ENCODE measurements around the gene CDC42. TPM values are rescaled to one million over a fixed set of nuclear protein-coding genes. Genes with fewer than 3 reads are reported as not detected.

CDC42 gene
- total RNA-seq, 6 experiments from 2014 or later = 74.4 to 128 (median 95.9) TPM

DNA sequence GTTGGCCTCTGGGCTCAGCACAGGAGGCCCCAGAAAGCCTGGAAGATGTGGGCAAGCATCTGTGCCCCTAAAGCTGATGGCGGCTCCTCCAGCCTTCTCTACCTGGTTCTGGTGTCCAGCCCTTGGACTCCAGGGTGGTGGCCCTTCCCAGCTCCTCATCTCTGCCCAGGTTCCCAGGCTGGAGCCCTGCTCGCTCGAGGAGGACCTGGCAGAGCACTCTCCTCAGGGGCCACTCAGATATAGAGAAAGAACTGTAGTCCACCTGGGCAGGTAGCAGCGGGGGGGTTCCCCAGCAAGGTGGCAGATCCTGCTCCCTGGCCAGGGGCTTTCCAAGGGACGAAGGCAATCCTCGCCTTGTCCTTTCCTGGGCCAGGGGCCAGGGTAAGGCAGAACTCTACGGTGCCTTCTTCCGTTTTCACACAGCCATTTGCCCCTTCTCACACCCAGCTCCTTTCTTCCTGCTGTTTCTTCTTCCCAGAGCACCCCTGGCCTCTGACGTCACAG is 71.4 kb downstream of the CDC42 start:
- no peak overlapping the region for H3K27ac ChIP-seq
- no peak overlapping the region for H3K4me3 ChIP-seq
- no peaks in the 10 kb centered on the region for H3K36me3 ChIP-seq
- DNase-seq = peak in 1 of 3 donors; percentile 37
- TF ChIP-seq CTCF (IDR thresholded peaks at IDR 0.05) = no peak
- no peak for TF ChIP-seq POLR2A (IDR thresholded peaks at IDR 0.05)
- no peaks in the 10 kb centered on the region for H3K4me1 ChIP-seq
- H3K27me3 ChIP-seq = no peaks in the 10 kb centered on the region
- 63% methylated on average over 2 of the region's 9 CpGs for WGBS (ENCODE audit: insufficient coverage, low coverage, low lambda C conversion rate, missing lambda C conversion rate)
- intact Hi-C loops (cut with DNase I) = no loop called here
- H3K9me3 ChIP-seq = no peaks in the 10 kb centered on the region
- ATAC-seq = no peak

DNA sequence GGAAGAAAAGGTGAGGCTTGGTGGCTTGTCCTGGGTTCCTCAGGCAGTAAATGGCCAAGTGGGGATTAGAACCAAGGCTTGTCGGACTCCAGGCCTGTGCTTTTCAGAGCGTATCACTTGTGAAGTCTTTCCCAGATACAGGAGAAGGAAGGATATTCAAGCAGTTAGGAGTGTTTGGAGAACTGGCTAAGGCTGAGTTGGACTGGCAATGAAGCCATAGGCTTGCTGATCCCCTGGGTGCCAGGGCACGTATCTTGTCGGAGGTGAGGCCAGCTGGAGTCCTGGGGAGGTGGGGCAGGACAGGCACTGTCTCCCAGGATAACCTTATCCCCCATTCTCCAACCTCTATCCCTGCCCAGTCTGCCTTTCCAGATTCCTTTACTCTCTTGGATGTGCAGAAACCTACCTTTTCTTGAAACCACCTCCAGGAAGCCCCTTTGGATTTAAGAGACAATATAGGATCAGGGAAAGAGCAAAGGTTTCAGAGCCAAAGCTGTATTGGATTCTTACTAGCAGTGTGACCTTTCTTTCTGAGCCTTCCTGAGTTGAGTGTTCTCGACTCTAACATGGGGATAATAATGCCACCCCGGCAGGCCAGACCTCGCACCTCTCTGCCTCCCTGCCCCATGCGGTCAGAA is 72.2 kb downstream of the CDC42 start:
- TF ChIP-seq CTCF (IDR thresholded peaks at IDR 0.05) (no peak), POLR2A (IDR thresholded peaks at IDR 0.05) (no peak)
- Histone ChIP-seq H3K36me3 (no peaks in the 10 kb centered on the region), H3K9me3 (no peaks in the 10 kb centered on the region), H3K27me3 (no peaks in the 10 kb centered on the region), H3K27ac (no peak overlapping the region), H3K4me1 (no peaks in the 10 kb centered on the region), H3K4me3 (no peak overlapping the region)
- WGBS (ENCODE audit: insufficient coverage, low coverage, low lambda C conversion rate, missing lambda C conversion rate) = 84% methylated on average over 6 of the region's 8 CpGs
- ATAC-seq (no peak), DNase-seq (no peak)
- intact Hi-C loops (cut with DNase I) = no loop called here

GRCh38 chr1:22126531-22126930 is 74.0 kb downstream of the CDC42 start:
- DNase-seq (peak in 1 of 3 donors; percentile 33), ATAC-seq (no peak)
- 60% methylated on average over 1 of the region's 12 CpGs for WGBS (ENCODE audit: insufficient coverage, low coverage, low lambda C conversion rate, missing lambda C conversion rate)
- no peaks in the 10 kb centered on the region for H3K27me3 ChIP-seq
- TF ChIP-seq POLR2A (IDR thresholded peaks at IDR 0.05) (no peak), CTCF (IDR thresholded peaks at IDR 0.05) (no peak)
- H3K4me3 ChIP-seq = no peak overlapping the region
- no peaks in the 10 kb centered on the region for H3K9me3 ChIP-seq
- no peak overlapping the region for H3K27ac ChIP-seq
- no peaks in the 10 kb centered on the region for H3K36me3 ChIP-seq
- intact Hi-C loops (cut with DNase I) = no loop called here
- H3K4me1 ChIP-seq = no peaks in the 10 kb centered on the region

GRCh38 chr1:22127248-22127647 is 74.7 kb downstream of the CDC42 start:
- WGBS (ENCODE audit: insufficient coverage, low coverage, low lambda C conversion rate, missing lambda C conversion rate) = 16% methylated on average over 4 of the region's 6 CpGs

More at GRCh38 chr1:22127248-22127647, 74.7 kb downstream of the CDC42 start:
- ATAC-seq (peak in 2 of 4 donors; percentile 25 to 59), DNase-seq (peak in 1 of 3 donors; percentile 57)
- Histone ChIP-seq H3K27ac (no peak overlapping the region), H3K27me3 (peaks cover 0 to 3% of the 10 kb centered on the region in 2 donors), H3K36me3 (no peaks in the 10 kb centered on the region), H3K4me1 (no peaks in the 10 kb centered on the region), H3K4me3 (no peak overlapping the region), H3K9me3 (no peaks in the 10 kb centered on the region)
- TF ChIP-seq POLR2A (IDR thresholded peaks at IDR 0.05) (no peak), CTCF (IDR thresholded peaks at IDR 0.05) (no peak)
- intact Hi-C loops (cut with DNase I) = no loop called here
